H9 (cell line): Measurements from ENCODE around the gene TLR3. TPM values are rescaled to one million over a fixed set of nuclear protein-coding genes. Genes with fewer than 3 reads are reported as not detected.

ENCODE experiments used
- DNase-seq: peaks from one replicate; pipeline ENCODE4 v3.0.0-alpha.2; 2017
- H2AFZ ChIP-seq: one replicate; pipeline ENCODE4 v1.6.1; 2013; ENCODE audit warnings: mild to moderate bottlenecking, low read length, control low read depth, moderate library complexity
- H2AK5ac ChIP-seq: 2 replicates; pipeline ENCODE4 v1.6.1; 2013; ENCODE audit warnings: low read length, control low read depth, mixed read lengths; ENCODE audit not compliant: insufficient read length
- H2BK120ac ChIP-seq: one replicate; pipeline ENCODE4 v1.6.1; 2013; ENCODE audit warnings: low read depth, mild to moderate bottlenecking, low read length, control low read depth, inconsistent platforms; ENCODE audit not compliant: poor library complexity, severe bottlenecking
- H2BK12ac ChIP-seq: 2 replicates; pipeline ENCODE4 v1.6.1; 2013; ENCODE audit warnings: low read length, control low read depth, mixed read lengths, low read depth; ENCODE audit not compliant: insufficient read length
- H2BK15ac ChIP-seq: 2 replicates; pipeline ENCODE4 v1.6.1; 2013; ENCODE audit warnings: low read depth, low read length, control low read depth
- H2BK20ac ChIP-seq: one replicate; pipeline ENCODE4 v1.6.1; 2013; ENCODE audit warnings: low read depth, mild to moderate bottlenecking, low read length, control low read depth, inconsistent platforms; ENCODE audit not compliant: poor library complexity, severe bottlenecking
- H2BK5ac ChIP-seq: 2 replicates; pipeline ENCODE4 v1.6.1; 2013; ENCODE audit warnings: low read length, control low read depth, mixed read lengths; ENCODE audit not compliant: insufficient read length
- H3K14ac ChIP-seq: 2 replicates; pipeline ENCODE4 v1.6.1; 2013; ENCODE audit warnings: low read length, control low read depth; ENCODE audit not compliant: insufficient read depth
- H3K18ac ChIP-seq: 2 replicates; pipeline ENCODE4 v1.6.1; 2013; ENCODE audit warnings: low read depth, mild to moderate bottlenecking, mixed read lengths, low read length, control low read depth; ENCODE audit not compliant: insufficient read length
- H3K23ac ChIP-seq: 2 replicates; pipeline ENCODE4 v1.6.1; 2013; ENCODE audit warnings: low read length, control low read depth, mixed read lengths, low read depth; ENCODE audit not compliant: insufficient read length
- H3K23me2 ChIP-seq: 2 replicates; pipeline ENCODE4 v1.6.1; 2013; ENCODE audit warnings: low read depth, mild to moderate bottlenecking, mixed read lengths, low read length, control low read depth; ENCODE audit not compliant: insufficient read length, poor library complexity, severe bottlenecking
- H3K27ac ChIP-seq: 2 replicates; pipeline ENCODE4 v1.5.1; 2013; ENCODE audit warnings: low read length, control low read depth, mixed read lengths, low read depth; ENCODE audit not compliant: insufficient read length
- H3K27me3 ChIP-seq: 2 replicates; pipeline ENCODE4 v1.6.1; 2013; ENCODE audit warnings: low read length, control low read depth, inconsistent platforms; ENCODE audit not compliant: insufficient read depth
- H3K4ac ChIP-seq: 2 replicates; pipeline ENCODE4 v1.6.1; 2013; ENCODE audit warnings: low read depth, mild to moderate bottlenecking, control low read depth, inconsistent platforms, low read length, moderate library complexity
- H3K4me1 ChIP-seq: 2 replicates; pipeline ENCODE4 v1.6.1; 2013; ENCODE audit warnings: low read length, control low read depth, inconsistent platforms; ENCODE audit not compliant: insufficient read depth
- H3K4me2 ChIP-seq: 2 replicates; pipeline ENCODE4 v1.6.1; 2013; ENCODE audit warnings: low read length, control low read depth, mixed read lengths; ENCODE audit not compliant: insufficient read length, insufficient read depth
- H3K56ac ChIP-seq: 2 replicates; pipeline ENCODE4 v1.6.1; 2013; ENCODE audit warnings: low read depth, mild to moderate bottlenecking, mixed read lengths, low read length, control low read depth; ENCODE audit not compliant: insufficient read length
- H3K79me1 ChIP-seq: 2 replicates; pipeline ENCODE4 v1.6.1; 2013; ENCODE audit warnings: low read depth, mild to moderate bottlenecking, moderate library complexity, low read length, control low read depth, inconsistent platforms; ENCODE audit not compliant: insufficient read depth, poor library complexity, severe bottlenecking
- H3K79me2 ChIP-seq: 2 replicates; pipeline ENCODE4 v1.6.1; 2013; ENCODE audit warnings: low read length, control low read depth, inconsistent platforms; ENCODE audit not compliant: insufficient read depth
- H3K9ac ChIP-seq: 2 replicates; pipeline ENCODE4 v1.6.1; 2013; ENCODE audit warnings: low read length, control low read depth, mixed read lengths; ENCODE audit not compliant: insufficient read length; ENCODE audit errors: extremely low read depth
- H3K9me3 ChIP-seq: one replicate; pipeline ENCODE4 v1.6.1; 2013; ENCODE audit warnings: low read depth, low read length, inconsistent platforms; ENCODE audit not compliant: control insufficient read depth
- H3T11ph ChIP-seq: one replicate; pipeline ENCODE4 v1.6.1; 2013; ENCODE audit warnings: mild to moderate bottlenecking, low read length, control low read depth, inconsistent platforms
- H4K20me1 ChIP-seq: one replicate; pipeline ENCODE4 v1.6.1; 2013; ENCODE audit not compliant: control insufficient read depth, insufficient read length, insufficient read depth
- H4K5ac ChIP-seq: 2 replicates; pipeline ENCODE4 v1.6.1; 2013; ENCODE audit warnings: low read depth, mild to moderate bottlenecking, mixed read lengths, low read length, control low read depth; ENCODE audit not compliant: insufficient read length
- H4K8ac ChIP-seq: replicated peaks from 2 replicates; pipeline ENCODE4 v1.6.1; 2013; ENCODE audit warnings: low read length, control low read depth, mixed read lengths, low read depth; ENCODE audit not compliant: insufficient read length
- H4K91ac ChIP-seq: 2 replicates; pipeline ENCODE4 v1.6.1; 2013; ENCODE audit warnings: low read depth, mild to moderate bottlenecking, moderate library complexity, mixed read lengths, low read length, control low read depth; ENCODE audit not compliant: insufficient read length
- H3K27ac Mint-ChIP-seq, 3 experiments: 2 replicates in 2 of 3; 3 replicates in 1 of 3; pipeline ENCODE4 v1.8.0; 2020 to 2021; ENCODE audit warnings: mixed read lengths in 3 of 3, mild to moderate bottlenecking in 1 of 3, moderate library complexity in 1 of 3
- H3K27me3 Mint-ChIP-seq: 2 replicates; pipeline ENCODE4 v1.8.0; 2021; ENCODE audit warnings: low read depth, mild to moderate bottlenecking, moderate library complexity, mixed read lengths
- H3K36me3 Mint-ChIP-seq, 3 experiments: 2 replicates in 2 of 3; 3 replicates in 1 of 3; pipeline ENCODE4 v1.8.0; 2020 to 2021; ENCODE audit warnings: low read depth in 3 of 3, mixed read lengths in 3 of 3; ENCODE audit not compliant: insufficient read depth in 1 of 3
- H3K4me1 Mint-ChIP-seq, 2 experiments: 2 replicates each; pipeline ENCODE4 v1.8.0; 2020; ENCODE audit warnings: mixed read lengths in 2 of 2
- H3K4me3 Mint-ChIP-seq, 2 experiments: 2 replicates in 1 of 2; 3 replicates in 1 of 2; pipeline ENCODE4 v1.8.0; 2020 to 2021; ENCODE audit warnings: mild to moderate bottlenecking in 2 of 2, mixed read lengths in 2 of 2, moderate library complexity in 1 of 2
- H3K9me3 Mint-ChIP-seq, 2 experiments: 2 replicates in 1 of 2; 3 replicates in 1 of 2; pipeline ENCODE4 v1.8.0; 2020; ENCODE audit warnings: mild to moderate bottlenecking in 2 of 2, mixed read lengths in 2 of 2, moderate library complexity in 1 of 2
- CTCF ChIP-seq: fragments of 200-600 bp; sonication (generic); conservative IDR thresholded peaks from 3 replicates; pipeline ENCODE4 v1.8.0; 2021; ENCODE audit warnings: antibody characterized with exemption, mild to moderate bottlenecking
- WGBS: extraction: QIAGEN DNeasy Blood & Tissue Kit; methylation state at CpG from one replicate; pipeline ENCODE4 v1.1.7; 2013; ENCODE audit warnings: missing lambda C conversion rate, low lambda C conversion rate, mixed read lengths; ENCODE audit not compliant: insufficient read length; ENCODE audit errors: extremely low coverage; 5-methylcytosine and 5-hydroxymethylcytosine counted together
- total RNA-seq: library from RNA; stranded (reverse); gene quantifications from 2 replicates; pipeline ENCODE4 v1.2.1, GENCODE V29; 2021

TLR3 gene
- total RNA-seq, 1 experiment from 2014 or later, result 0.92 TPM

- no CpG with 5 or more reads among the region's 13 CpGs for WGBS
- Histone ChIP-seq H2BK20ac (no peak overlapping the region), H3K18ac (no peak overlapping the region), H3K4me1 (no peaks in the 10 kb centered on the region), H3K4me2 (no peak overlapping the region), H3K9ac (no peak overlapping the region), H3K9me3 (no peaks in the 10 kb centered on the region), H2BK120ac (no peak overlapping the region), H4K8ac (no peak overlapping the region), H2BK15ac (no peak overlapping the region), H3K27me3 (no peaks in the 10 kb centered on the region), H2AK5ac (no peak overlapping the region), H2AFZ (no peak overlapping the region), H4K5ac (no peak overlapping the region), H3T11ph (no peak overlapping the region), H3K23me2 (no peaks in the 10 kb centered on the region), H2BK5ac (no peak overlapping the region), H3K79me1 (no peaks in the 10 kb centered on the region), H2BK12ac (no peak overlapping the region), H3K4ac (no peak overlapping the region), H4K91ac (no peak overlapping the region), H3K23ac (no peak overlapping the region), H4K20me1 (no peaks in the 10 kb centered on the region), H3K14ac (no peak overlapping the region), H3K56ac (no peak overlapping the region), H3K79me2 (no peaks in the 10 kb centered on the region), H3K27ac (no peak overlapping the region)
- no peaks in the 10 kb centered on the region for H3K36me3 Mint-ChIP-seq
- TF ChIP-seq CTCF, result no peak
- no peak for DNase-seq
- no peak overlapping the region for H3K4me3 Mint-ChIP-seq
- H3K4me1 Mint-ChIP-seq, result peaks cover 6 to 8% of the 10 kb centered on the region in 2 experiments; a peak in 3 of 4 replicates
- H3K27me3 Mint-ChIP-seq, result peaks cover 2% of the 10 kb centered on the region
- peaks cover 3 to 5% of the 10 kb centered on the region in 2 experiments; a peak in 3 of 5 replicates for H3K9me3 Mint-ChIP-seq
- no peak overlapping the region for H3K27ac Mint-ChIP-seq
Measured at GRCh38 chr4:186095406-186095805, 26.4 kb downstream of the TLR3 start.
